ENCODE measurements around the gene ZMYM3.

- TF ChIP-seq CTCF (IDR thresholded peaks at IDR 0.05) (no peak), POLR2A (IDR thresholded peaks at IDR 0.05) (no peak)
Measured at GRCh38 chrX:71222929-71223328, 31.0 kb downstream of the ZMYM3 start, which contains the start of gene GJB1.

Measured in right lobe of liver (tissue), 4 donors.